Measurements from ENCODE around the gene AGPAT2.

The AGPAT2 gene

DNA sequence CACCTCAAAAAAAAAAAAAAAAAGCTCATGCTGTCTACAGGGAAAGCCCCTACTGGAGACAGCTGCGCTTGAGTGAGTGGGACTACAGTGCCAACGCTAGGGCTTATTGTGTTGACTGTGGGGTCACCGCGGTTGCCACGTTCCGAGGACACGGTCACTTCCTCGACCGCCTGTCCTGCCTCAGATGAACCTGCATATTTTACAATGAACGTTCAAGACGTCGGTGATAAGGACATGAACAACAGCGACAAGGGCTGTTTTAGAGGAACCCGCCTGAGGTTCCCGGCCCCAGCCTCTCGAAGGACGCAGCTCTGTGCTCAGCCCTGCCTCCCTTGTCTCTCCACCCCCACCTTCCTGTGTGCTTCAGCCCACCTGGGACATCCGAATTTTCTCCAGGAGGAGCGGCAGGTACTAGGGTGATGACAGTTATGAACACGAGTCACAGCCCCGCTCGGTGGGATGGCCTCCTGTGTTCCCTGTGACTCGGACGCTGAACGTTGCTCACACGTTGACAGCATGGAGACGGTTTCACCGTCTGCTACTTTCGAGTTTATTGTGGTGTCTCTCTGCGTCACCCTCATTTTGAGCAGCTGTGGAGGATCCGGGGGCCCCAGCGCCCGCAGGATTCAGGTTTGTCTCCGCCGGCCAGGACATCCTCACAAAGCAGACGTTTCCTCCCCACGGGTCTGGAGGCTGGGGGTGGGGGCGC is 13.9 kb upstream of the AGPAT2 start:
- no peak for DNase-seq (ENCODE audit: low spot score)

DNA sequence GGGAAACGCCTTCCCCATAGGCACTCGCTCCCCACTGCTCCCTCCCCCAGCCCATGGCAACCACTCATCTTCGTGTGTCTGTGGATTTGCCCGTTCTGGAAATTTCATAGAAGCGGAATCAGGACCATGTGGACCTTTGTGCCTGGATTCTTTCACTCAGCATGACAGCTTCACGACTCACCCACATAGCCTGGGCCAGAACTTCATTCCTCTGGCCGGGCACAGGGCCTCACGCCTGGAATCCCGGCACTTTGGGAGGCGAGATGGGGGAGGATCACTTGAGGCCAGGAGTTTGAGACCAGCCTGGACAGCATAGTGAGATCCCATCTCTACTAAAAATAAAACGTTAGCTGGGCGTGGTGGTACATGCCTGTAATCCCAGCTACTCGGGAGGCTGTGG is 13.0 kb upstream of the AGPAT2 start:
- no peak for DNase-seq (ENCODE audit: low spot score)

DNA sequence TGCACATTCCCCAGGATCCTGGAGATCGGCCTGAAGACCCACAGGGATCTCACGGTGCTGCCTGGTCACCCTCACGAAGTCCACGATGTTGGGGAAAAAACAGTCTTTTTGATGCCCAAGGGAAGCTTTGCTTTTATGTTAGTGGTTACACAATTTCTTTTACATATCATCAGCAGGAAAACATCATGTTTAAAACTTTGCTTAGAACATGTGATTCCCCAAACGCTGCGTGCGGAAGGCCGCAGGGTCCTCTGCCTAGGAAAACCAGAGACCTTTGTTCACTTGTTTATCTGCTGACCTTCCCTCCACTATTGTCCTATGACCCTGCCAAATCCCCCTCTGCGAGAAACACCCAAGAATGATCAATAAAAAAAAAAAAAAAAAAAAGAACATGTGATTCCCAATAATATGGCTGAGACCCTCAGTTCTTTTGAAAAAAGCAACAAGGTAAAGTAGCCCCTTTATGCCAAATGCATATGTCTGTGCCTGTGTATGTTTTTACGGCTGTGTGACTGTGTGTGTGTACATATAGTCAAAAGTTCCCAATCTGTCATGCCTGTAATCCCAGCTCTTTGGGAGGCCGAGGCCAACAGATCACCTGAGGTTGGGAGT is 11.5 kb upstream of the AGPAT2 start:
- DNase-seq (ENCODE audit: low spot score) = no peak

DNA sequence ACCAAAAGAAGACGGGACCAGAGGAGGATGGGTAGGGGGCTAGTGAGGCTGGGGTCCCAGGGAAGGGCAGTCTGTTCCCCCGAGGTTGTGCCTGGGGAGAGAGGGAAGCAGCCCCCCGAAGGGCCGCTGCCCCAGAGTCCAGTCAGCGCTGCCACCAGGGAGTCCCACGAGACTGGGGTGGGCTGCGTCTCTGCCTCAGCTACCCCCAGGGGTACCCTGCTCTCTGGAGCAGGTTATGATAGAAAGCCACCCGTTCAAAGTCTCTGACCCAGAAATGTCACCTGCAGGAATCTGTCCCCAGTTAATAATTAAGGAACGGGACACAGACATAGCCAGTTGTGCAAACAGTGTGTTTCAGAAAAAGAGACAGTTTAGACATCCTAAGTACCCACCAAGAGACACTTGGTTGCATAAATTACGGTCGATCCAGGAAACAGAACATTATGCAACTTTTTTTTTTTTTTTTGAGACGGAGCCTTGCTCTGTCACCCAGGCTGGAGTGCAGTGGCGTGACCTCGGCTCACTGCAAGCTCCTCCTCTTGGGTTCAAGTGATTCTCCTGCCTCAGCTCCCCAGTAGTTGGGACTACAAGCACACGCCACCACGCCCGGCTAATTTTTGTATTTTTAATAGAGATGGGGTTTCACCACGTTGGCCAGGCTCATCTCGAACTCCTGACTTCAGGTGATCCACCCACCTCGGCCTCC is 10.7 kb upstream of the AGPAT2 start:
- DNase-seq (ENCODE audit: low spot score) = no peak

DNA sequence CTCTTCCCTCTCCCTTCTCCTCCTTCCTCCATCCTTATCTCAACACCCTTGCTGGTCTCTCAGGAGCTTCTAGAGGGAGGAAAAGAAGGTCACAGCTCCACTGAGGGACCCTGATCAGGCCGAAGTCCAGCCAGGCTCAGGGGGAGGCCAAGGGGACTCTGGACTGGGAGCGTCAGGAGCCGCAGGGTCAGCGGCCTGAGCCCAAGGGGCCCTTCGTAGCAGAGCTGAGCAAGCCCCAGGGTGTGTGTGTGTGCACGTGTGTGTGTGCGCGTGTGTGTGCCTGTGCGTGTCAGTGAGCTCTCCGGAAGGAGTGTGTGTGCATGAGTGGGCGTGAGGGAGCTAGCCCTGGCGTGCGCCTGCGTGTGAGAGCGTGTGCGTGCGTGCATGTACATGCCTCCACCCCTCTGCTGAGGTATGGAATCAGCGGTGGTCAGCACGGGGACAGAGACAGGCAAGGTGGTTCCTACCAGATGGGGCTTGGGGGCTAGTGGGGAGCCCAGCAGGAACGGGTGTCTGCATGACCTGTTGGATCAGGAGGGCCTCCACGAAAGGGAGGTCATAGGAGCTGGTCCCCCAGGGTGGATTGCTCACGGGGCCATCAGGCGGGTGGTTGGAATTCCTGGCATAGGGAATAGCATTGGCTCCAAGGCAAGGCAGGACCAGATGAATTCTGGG is 10.0 kb upstream of the AGPAT2 start:
- no peak for DNase-seq (ENCODE audit: low spot score)

DNA sequence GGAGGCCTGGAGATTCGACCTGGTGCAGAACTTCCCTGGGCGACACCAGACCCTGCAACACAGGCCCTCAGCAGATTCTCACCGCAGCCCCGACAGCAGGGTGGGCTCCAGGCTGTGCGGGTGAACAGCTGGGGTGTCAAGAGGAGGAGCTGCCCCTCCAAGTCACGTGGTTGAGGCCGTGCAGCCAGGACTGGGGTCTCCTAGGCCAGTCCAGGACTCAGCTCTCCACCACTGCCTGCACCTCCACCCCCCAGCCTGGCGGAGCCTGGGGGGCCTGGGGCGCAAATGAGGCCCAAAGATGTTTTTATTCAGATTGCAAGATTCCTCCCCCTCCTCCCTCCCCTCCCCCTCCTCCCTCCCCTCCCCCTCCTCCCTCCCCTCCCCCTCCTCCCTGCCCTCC is 9.2 kb upstream of the AGPAT2 start:
- DNase-seq (ENCODE audit: low spot score) = no peak

DNA sequence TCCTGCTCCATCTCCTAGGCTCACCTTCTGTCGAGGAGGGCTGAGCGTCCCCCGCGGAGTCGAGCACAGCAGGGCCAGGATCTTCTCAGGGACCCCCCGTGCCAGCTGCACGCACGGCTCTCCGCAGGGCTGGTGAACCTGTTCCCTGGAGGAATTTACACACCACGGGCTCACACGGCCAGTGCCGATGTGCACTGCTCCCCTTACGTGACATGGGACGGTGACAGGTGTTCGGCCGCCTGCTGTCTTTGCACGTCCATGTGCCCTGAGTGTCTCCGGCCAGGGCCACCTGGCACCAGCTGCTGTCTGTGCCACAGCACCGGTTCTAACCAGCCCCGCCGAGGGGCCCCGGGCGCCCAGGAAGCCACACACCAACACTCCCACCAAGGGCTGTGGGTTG is 8.7 kb upstream of the AGPAT2 start:
- DNase-seq (ENCODE audit: low spot score) = no peak

DNA sequence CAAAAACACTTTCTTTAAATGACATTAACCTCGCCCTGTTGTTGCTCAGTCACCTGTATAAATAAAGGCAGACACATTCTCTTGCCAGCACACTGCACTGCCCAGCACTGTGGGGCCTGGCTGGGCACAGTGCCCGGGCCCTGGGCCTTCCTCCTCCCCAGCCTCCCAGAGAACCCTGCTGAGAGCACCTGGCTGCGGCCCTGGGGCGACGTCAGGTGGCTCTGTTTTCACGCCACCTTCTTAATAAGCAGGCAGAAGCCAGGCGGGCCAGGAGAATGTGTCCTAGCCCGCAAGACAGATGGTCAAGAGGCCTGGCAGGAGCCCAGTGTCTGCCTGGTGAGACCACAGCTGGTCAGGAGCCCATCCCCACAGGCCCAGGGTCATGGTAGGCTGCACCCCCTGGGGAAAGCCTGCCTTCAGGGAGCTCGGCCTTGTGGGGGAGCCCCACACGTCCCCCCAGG is 8.2 kb upstream of the AGPAT2 start:
- peak; percentile 83 for DNase-seq (ENCODE audit: low spot score)

DNA sequence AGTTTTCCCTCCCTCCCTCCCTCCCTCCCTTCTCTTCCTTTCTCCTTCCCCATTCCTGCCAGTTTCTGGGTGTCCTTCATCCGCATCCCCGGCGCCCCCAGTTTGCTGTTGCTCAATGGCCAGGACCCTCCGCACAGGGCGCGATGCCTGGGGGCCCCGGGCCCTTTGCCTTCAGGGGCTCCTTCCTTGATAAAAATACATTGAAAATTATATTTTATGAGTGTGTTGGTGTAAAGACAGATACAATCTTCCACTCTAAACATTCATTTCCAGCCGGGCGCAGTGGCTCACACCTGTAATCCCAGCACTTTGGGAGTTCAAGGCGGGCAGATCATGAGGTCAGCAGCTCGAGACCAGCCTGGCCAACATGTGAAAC is 7.6 kb upstream of the AGPAT2 start:
- no peak for DNase-seq (ENCODE audit: low spot score)

DNA sequence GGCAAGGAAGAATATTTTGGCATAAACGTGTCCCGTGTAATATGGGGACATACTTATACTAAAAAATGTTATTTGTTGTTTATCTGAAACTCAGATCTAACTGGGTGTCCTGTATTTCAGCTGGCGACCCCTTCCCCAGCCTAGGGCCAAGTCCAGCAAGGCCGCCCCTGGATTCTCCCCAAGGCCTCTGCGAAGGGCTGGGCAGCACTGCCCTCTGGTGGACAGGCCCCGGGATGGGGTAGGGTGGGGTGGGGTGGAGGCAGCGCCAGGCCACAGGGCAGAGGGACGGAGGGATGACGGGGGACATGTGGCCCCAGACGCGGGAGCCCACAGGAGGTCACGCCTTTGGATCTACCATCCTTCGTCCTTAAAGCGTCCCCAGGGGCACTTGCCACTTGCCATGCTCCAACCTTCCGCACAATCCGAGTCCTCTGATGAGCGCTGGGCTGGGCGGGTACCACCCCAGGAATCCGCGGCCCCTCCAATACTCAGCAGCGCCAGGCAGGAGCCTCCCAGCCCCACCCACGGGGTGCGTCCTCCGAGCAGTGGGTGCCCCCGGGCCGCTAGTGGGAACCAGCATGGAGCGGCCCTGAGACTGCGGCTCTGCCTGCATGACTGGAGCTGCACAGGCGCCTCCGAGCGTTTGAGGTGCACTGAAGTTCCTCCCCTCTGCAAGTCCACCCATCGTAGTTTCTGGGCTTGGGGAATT is 7.1 kb upstream of the AGPAT2 start:
- no peak for DNase-seq (ENCODE audit: low spot score)

DNA sequence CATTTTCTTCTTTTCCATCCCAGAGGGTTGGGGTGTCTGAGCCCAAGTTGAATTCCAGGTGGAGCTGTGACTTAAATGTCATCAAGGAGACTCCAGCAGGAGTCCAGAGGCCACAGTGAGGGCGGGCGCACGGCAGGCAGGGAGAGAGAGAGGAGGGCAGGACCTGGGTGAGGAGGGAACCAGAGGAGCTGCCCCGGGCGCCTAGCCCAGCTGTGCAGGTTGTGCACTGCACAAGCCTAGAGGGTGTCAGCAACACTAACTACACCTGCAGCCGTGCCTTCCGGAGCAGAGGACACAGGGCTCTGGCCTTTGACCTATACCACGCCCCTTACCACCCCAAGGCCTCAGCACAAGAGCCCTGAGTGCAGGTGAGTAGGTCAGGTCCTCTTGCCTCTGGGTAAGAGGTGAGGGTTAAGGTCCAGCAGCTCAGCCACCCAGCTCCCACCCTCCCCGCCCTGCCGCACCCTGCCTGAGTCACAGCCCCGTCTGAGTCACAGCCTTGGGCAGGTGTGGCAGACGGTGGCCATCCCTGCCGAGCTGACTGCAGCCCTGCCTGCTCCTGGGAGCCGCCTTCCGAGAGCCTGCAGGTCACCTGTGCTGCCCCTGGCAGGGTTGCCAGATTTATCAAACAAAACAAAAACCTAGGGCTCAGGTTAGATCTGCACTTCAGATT is 6.4 kb upstream of the AGPAT2 start:
- DNase-seq (ENCODE audit: low spot score) = peak; percentile 93

DNA sequence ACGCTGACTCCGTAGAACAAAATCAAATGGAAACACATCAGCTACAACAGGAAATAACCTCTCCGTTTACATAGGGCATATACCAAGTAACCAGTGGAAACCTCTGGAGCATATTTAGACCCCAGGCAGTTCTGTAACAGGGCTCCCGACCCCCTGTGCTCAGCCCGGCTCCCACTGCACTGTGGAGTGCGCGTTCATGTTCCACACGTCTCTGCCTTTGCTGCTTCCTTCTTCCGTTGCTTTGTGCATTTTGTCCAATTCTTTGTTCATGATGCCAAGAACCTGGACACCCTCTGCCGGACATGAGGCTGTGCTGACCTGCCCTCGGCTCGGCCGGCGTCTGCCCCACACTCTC is 5.9 kb upstream of the AGPAT2 start:
- no peak for DNase-seq (ENCODE audit: low spot score)

DNA sequence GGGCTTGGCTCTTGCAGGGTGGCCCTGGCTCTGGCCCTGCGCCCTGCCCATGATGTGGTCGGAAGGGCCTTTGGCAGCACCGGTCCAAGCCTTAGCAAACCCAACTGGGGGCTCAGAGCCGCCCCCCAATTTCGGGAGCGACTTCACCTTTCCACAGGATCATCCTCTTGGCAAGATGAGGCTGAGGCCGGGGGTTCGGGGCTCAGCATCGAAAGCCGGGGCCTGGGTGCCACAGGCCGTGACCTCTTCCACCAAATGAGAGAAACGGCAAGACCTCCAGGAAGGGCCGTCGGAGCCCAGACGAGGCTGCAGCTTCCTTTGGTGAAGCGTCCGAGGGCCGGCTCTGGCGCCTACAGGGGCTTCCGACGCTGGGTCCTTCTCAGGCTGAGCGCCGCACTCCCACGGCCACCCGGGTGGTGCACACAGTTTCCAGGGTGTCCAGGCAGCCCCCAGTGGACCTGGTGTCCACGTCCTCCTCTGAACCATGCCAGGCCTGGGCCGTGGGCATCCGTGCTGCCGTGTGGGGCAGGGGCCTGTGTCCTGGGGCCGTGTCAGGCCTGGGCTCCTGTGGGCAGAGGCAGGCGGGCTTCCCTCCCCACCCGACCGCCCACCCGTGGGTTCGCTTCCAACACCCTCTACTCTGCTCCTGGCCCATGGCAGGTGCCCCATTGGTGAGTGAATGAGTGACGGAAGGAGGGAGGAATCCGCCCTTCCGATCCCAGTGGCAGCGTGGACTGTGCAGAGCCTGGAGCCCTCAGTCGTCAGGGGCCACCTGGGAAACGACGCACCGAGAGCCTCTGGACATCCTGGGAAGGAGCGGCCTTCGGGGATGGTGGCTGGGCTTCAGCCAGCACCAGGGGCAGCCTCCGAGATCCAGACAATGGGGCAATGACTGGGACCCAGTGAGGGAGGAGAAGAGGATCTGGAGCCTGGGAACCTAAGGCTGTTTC is 5.2 kb upstream of the AGPAT2 start:
- DNase-seq (ENCODE audit: low spot score) = no peak

DNA sequence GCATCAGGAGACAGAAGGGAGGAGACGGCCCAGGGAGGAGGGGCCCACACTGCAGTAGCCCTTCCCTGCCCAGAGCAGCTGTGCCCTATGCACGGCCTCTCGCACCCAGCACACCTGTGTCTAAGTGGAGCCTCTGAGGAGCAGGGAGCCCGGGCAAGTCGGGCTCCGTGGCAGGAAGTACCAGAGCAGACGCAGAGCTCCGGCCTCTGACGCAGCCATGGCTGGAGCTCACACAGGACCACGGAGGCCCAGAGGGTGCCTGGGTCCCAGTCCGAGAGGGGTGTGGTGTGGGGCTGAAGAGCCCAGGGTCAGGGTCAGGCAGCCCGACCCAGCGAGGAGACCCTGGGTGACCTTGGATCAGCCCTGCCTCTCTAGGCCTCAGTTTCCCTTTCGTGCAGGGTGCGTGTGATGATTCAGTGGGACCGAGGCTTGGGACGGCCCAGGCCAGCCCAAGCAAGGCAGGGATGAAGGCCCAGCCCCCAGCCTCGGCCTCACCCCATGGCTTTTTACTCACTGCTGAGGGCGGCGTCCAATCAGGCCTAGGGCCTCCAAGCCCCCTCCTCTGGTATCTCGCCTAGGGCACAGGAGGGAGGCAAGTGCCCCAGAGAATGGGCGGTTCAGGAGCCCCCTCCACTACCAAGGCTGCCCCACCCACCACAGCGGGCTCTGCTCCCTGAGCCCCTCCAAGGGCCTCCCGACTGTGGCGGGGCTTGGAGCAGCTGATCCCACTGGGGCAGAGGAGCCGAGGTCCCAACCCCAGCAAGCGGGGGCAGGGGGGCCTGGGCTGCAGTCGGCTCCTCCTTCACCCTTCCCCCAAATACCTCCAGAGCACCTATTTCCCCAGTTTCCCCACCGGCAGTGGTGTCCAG is 4.3 kb upstream of the AGPAT2 start:
- no peak for DNase-seq (ENCODE audit: low spot score)

DNA sequence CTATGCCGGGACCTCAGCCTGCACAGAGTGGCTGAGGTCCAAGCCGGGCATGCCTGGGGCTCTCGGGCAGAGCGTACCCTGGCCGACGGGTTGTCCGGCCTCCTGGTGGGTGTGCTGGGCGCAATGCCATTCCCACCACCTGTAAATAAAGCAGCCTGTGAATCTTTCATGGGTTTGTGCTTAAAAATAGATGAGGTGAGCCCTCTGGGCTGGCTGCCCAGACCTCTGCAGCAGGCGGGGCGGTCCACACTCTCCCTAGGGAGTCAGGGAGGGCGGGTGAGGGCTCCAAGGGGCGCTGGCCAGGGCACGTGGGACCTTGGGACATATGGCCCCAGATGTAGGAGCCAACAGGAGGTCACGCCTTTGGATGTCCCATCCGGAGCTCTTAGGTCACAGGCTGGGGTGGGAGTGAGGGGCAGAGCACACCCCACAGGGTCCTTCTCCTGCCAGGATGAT is 3.6 kb upstream of the AGPAT2 start:
- no peak for DNase-seq (ENCODE audit: low spot score)

DNA sequence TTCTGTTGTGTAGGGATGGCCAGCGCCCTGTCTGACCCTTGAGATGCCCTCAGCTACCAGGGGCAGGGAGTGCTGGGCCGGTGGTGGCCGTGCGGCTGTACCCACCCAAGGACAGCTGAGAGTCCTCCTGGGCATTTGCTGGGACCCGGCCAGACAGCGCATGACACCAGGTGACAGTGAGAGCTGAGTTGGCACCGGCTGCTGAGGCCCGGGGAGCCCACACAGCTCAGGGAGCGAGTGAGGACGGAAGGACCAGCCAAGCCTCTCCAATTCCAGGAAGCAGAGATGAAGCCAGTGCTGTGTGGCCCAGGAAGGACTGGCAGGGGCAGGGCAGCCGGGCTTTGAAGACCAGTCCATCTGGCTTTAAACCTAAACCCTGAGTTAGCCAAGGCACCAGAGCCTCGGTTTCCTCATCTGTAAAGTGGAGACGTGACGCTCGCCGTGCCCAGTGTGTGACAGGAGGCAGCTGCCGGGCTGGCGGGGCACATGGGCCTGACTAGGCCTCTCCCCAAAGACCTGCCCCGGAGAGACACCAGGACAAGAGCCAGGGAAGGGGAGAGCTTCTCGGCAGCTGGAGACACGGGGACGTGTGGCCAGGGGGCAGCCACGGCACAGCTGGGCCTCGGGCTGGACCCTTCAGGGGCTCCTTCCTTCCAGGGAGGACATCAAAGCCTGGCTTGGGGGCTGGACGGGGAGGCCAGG is 3.0 kb upstream of the AGPAT2 start:
- DNase-seq (ENCODE audit: low spot score) = no peak

DNA sequence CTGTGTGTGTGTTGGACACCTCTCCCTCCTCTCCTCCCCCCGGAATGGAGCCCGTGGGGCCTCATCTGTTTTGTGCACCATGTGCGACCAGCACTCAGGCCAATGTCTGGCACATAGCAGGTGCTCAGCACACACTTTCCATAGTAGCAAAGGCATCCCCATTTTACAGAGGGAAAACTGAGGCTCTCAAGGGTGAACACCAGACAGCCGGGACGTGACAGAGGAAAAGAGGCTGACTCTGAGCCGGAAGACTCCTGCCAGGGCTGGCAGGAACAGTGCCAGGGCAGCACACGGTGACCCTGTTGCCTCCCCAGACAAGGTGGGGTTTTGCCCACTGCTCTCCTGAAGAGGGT is 1.8 kb upstream of the AGPAT2 start:
- DNase-seq (ENCODE audit: low spot score) = no peak

DNA sequence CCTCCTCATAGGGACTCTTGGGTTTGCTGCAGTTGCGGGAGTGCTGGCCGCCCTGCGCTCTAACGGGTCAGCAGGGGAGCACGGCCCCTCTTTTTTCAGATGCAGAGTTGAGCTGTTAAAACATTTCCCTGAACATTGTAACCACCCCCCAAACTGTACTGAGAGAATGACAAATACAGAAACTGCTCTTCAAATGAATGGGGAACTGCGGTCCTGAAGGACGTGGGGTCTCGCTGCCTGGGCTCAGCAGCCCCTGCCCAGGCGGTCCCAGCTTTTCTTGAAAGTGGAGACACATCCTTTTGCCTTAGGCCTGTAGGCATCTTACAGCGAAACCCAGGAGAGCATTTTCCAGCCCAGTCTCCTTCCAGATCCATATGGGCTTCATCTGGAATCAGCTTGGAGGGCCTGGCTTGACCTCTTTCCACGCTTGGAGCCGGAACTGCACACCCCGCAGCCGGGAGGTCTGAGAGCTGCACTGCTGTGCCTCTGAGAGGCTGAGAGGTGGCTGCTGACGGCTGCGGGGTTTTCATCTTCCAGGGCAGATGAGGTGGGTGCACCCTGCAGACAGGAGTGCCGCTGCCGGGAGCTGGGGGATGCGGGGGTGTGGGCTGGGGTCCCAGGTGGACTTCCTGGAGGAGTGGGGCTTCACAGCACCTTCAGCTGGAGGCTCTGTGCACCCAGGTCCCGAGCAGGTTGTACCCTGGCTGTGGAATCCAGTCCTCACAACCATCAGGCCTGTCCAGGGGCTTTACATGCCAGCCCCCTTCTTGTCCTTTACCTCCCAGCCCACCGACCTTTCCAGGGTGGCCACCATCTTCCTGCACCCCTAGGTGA is 1.2 kb upstream of the AGPAT2 start:
- DNase-seq (ENCODE audit: low spot score) = no peak
